ENCODE data around the gene ZNF526.
A peak's percentile ranks its signal among the peaks of the same experiment; 100 is the strongest.

DNA sequence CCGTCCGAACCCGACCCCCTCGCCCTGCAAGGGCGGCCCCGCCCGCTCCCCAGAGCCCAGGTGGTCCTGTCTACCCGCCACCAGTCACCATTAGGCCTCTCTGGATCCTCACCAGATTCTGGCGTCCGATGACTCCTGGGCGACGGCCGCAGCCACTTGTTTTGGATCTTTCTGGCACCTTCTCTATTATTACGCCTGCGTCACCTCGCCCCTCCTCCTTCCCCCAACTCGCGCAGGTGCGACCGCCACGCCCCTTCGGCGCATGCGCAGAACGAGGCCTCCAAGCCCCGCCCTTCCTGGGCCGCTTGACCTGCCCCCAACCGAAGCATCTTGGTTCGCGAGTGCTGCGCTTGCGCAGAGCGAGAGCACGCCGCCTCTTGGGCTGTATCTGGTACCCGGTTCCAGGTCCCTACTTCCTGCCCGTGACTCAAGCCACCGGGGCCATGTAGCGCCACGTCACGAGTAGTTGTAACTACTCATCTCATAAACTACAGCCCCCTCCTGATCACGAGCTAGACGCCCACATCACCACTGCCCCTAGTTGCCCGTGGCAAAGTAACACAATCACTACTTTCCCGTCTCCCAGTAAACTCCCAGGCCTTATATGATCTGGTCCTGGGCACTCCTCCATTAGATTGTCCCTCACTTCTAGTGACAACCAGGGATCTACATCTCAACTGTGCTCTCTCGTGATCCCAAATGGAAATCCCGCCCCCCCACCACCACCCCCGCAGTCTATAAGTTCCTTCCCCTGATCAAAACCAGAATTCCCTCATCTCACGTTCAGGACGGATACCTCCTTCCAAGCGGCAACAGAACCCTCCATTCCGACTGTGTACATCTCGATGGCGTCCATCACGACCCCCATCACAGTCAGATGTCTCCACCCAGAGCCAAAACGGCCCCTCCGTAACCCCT is 2.3 kb upstream of the ZNF526 start, which contains the start of gene DEDD2:
- TF ChIP-seq, protein P1, sequence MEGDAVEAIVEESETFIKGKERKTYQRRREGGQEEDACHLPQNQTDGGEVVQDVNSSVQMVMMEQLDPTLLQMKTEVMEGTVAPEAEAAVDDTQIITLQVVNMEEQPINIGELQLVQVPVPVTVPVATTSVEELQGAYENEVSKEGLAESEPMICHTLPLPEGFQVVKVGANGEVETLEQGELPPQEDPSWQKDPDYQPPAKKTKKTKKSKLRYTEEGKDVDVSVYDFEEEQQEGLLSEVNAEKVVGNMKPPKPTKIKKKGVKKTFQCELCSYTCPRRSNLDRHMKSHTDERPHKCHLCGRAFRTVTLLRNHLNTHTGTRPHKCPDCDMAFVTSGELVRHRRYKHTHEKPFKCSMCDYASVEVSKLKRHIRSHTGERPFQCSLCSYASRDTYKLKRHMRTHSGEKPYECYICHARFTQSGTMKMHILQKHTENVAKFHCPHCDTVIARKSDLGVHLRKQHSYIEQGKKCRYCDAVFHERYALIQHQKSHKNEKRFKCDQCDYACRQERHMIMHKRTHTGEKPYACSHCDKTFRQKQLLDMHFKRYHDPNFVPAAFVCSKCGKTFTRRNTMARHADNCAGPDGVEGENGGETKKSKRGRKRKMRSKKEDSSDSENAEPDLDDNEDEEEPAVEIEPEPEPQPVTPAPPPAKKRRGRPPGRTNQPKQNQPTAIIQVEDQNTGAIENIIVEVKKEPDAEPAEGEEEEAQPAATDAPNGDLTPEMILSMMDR (IDR thresholded peaks at IDR 0.05), result peak in 1 of 3 experiments; percentile 39
- peak; percentile 59 for TF ChIP-seq POLR2A (IDR thresholded peaks at IDR 0.05)
